Renal cortical epithelial cell (primary cell): Measurements from ENCODE around the gene RBM33. TPM values are rescaled to one million over a fixed set of nuclear protein-coding genes. Genes with fewer than 3 reads are reported as not detected.
A peak's percentile ranks its signal among the peaks of the same experiment; 100 is the strongest.
"Not testable (repeated sequence)": the region's sequence is repeated elsewhere in the genome, so short reads cannot be mapped to it uniquely, and the experiment has no call there.

ENCODE experiments used
- DNase-seq: peaks from one replicate; pipeline ENCODE4 v3.0.0-alpha.2; 2011; ENCODE audit warnings: low read depth
- total RNA-seq: library from RNA; depleted of rRNA; stranded (reverse); fragments of >200 nt; gene quantifications from 2 replicates; pipeline ENCODE4 v1.2.3, GENCODE V29; 2014

The RBM33 gene, protein sequence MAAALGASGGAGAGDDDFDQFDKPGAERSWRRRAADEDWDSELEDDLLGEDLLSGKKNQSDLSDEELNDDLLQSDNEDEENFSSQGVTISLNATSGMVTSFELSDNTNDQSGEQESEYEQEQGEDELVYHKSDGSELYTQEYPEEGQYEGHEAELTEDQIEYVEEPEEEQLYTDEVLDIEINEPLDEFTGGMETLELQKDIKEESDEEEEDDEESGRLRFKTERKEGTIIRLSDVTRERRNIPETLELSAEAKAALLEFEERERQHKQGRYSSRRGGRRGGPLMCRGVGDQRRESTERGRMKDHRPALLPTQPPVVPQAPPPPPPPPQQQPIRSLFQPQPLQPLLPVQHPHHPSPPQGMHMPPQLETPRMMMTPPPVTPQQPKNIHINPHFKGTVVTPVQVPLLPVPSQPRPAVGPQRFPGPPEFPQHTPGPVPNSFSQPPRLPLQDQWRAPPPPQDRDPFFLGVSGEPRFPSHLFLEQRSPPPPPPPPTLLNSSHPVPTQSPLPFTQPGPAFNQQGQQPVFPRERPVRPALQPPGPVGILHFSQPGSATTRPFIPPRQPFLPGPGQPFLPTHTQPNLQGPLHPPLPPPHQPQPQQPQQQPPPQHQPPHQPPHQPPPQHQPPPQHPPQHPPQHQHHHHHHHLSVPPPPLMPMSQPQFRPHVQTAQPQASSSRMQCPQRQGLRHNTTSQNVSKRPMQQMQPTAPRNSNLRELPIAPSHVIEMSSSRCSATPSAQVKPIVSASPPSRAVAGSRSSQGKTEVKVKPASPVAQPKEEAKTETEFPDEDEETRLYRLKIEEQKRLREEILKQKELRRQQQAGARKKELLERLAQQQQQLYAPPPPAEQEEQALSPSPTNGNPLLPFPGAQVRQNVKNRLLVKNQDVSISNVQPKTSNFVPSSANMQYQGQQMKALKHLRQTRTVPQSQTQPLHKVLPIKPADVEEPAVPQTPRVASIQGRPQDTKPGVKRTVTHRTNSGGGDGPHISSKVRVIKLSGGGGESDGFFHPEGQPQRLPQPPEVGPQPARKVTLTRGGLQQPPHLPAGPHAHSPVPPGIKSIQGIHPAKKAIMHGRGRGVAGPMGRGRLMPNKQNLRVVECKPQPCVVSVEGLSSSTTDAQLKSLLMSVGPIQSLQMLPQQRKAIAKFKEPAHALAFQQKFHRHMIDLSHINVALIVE
- 12.9 and 47.3 TPM in 2 replicates for total RNA-seq

DNA sequence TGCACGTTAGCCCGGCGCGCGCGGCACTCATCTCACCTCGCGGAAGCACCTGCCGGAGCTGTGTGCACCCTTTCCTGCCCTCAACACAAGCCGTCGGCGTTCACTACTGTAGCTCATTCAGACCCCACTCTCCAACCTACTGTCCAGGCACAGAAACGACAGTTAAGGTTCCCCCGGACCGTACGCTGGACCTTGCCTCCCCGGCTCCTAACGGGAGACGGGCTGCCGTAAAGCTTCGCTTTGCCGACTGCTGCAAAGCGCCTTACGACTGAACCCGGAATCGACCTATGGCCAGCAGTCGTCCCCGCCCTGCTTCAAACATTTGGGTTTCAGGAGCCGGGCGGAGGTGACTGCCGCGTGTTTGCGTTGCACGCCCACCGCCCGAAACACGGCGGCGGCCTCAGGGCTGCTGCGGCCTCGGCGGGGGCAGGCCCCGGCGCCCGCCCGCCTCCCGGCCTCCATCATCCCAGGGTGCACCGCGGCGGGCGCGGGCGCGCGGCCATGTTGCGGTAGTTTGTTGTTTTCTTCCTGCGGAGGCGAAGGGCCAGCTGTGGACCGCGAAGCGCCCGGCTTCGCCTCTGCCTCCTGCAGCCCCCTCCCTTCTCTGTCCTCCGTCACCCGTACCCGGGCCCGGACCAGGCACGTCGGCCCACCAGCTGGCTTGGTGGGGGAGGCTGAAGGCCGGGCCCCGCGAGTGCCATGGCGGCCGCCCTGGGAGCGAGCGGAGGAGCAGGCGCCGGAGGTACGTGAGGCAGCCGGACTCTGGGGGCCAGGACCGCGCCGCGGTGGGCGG, at the start of gene RBM33:
Gene RBM33, plus strand, starts transcription at position 484 of the 793 bp plus-strand sequence. Its CDS starts 216 bp downstream, at position 700.
- DNase-seq, result peak; percentile 79

GRCh38 chr7:155594961-155595366, 49.5 kb upstream of the RBM33 start:
- peak; percentile 44 for DNase-seq

DNA sequence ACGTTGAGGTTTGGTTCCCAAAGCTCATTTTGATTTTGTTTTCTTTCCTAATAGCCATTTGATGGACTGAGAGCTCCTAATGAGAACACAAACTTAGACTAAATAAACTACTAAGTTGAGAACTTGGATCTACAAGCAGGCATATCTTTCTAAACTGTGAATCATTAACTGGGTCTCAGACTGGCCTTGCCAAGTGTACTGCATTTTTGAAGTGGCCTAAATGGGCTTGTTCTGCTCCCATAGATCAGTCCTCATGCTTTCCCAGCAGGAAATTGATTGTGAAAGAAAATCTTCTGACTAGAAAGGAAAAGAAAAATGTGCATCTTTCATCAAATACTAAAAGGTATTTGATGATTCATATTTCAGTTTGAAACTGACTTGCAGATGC, 46.7 kb upstream of the RBM33 start:
- DNase-seq, result peak; percentile 94

GRCh38 chr7:155598810-155599210, 45.7 kb upstream of the RBM33 start:
- peak; percentile 57 for DNase-seq

GRCh38 chr7:155602156-155602555, 42.3 kb upstream of the RBM33 start:
- no peak for DNase-seq

DNA sequence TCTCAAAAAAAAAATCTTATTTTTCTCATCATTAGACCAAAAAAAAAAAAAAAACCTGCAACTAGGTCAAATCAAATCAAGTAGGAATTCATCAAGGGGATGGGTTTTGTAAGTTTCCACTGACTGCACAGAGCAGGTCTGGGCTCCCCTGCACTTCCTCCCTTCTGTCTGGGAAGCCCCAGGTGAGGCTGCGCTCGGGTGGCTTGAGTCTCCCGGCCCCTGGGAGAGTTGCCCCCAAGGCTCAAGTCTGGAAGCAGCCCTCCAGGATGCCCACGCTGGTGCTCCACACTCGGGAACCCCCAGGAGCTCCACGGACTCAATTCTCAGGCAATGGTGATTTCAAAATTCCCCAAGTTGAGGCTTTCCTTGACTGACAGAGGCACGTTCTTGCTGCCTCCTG, 41.7 kb upstream of the RBM33 start:
- DNase-seq, result no peak

- DNase-seq, result no peak
Observed at GRCh38 chr7:155603205-155603857, 41.1 kb upstream of the RBM33 start.

- DNase-seq, result no peak
Observed at GRCh38 chr7:155603858-155604503, 40.5 kb upstream of the RBM33 start.

- no peak for DNase-seq
Observed at GRCh38 chr7:155604504-155604997, 39.9 kb upstream of the RBM33 start.

- DNase-seq, result no peak
Observed at GRCh38 chr7:155609185-155609584, 35.3 kb upstream of the RBM33 start.

DNA sequence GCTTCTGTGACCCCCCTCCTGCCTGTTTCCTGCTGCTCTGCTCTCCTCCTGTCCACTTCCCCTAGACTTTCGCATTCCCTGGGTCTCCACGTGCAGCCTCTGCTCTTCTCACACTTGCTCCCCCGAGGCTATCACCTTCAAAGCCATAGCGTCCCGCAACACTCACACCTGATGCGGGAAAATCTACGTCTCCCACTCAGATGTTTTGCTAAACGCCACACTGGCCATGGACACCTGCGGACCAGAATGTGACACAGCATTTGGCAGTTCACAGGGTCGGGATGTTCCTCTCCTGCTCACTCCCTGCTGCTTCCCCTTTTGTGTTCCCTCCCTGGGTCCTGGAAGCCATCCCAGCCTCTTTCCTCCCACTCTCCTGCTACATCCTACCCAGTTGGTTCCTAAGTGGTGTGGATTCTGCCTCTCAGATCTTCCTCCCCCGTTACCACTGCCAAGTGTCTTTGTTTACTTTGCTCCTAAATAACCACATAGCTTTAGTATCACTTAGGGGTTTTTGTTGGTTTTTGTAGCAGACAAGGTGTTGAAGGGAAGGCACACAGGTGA, 33.7 kb upstream of the RBM33 start:
- DNase-seq, result no peak

DNA sequence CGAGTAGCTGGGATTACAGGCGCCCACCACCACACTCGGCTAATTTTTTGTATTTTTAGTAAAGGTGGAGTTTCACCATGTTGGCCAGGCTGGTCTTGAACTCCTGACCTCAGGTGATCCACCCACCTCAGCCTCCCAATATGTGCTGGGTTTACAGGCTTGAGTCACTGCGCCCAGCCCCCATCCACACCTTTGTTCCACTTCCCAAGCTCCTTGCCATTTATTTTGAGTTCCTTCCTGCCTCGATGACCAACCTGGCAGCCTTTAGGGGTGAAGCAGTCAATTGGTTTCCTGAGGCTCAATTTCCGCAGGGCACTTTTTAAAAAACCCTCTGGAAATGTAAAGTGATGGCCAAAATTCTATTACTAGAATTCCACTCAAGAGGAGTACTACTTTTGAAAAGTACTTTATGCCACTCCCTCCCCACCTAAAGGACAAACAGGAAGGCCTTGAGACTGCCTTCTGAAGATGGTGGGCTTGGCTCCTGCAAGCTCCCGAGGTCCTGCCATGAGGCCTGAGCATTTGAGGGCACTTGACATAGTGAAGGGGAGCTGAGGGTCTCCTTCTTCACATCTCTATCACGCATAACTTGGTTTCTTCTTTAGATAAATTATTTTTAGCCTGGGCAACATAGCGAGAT, 32.5 kb upstream of the RBM33 start:
- DNase-seq, result no peak

DNA sequence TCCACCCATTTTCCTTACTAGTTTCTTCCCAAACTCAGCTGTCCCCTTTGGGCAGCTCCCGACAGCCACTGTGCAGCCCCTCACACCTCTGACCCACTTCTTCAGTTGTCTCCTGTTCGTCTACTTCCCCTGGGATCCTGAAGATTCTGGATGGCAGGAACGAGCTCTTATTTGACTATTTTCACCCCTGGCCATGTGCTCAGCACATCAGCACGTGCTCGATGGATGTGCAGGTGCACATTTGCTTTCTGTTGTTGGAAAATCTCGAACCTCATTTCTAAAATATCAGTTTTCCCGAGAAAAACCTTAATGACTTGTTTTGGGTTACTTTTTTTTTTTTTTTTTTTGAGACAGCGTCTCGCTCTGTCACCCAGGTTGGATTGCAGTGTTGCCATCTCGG, 31.8 kb upstream of the RBM33 start:
- no peak for DNase-seq

- DNase-seq, result not testable (repeated sequence)
Observed at GRCh38 chr7:155615085-155615484, 29.4 kb upstream of the RBM33 start.

- DNase-seq, result peak; percentile 99
Observed at GRCh38 chr7:155618708-155619633, 25.5 kb upstream of the RBM33 start.

DNA sequence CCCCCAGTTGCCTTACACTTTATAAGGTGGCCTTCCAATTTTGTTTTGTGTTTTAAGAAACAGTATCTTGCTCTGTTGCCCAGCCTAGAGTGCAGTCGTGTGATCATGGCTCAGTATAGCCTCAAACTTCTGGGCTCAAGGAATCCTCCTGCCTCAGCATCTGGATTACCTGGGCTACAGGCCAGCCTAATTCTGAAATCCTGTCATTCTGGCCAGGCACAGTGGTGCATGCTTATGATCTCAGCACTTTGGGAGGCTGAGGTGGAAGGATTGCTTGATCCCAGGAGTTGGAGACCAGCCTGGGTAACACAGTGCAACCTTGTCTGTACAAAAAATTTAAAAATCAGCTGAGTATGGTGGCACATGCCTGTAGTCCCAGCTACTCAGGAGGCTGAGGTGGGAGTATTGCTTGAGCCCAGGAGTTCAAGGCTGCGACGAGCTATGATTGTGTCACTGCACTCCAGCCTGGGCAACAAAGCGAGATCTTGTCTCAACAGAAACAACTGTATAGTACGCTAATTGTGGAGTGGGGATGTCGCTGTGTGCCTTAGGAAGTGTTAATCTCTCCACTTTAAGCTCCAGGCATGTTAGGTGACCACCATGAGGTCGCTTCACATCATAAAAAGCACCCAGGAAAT, 24.7 kb upstream of the RBM33 start:
- no peak for DNase-seq

- DNase-seq, result no peak
Observed at GRCh38 chr7:155620497-155620896, 24.0 kb upstream of the RBM33 start.
